ENCODE measurements around the gene NCKAP5.
"Not testable (repeated sequence)": the region's sequence is repeated elsewhere in the genome, so short reads cannot be mapped to it uniquely, and the experiment has no call there.

Gene NCKAP5

GRCh38 chr2:132726155-132726554, 842.1 kb downstream of the NCKAP5 start:
- DNase-seq = no peak

GRCh38 chr2:132725748-132726147, 842.5 kb downstream of the NCKAP5 start:
- no peak for DNase-seq

GRCh38 chr2:132725148-132725547, 843.1 kb downstream of the NCKAP5 start:
- DNase-seq = no peak

GRCh38 chr2:132721938-132722337, 846.3 kb downstream of the NCKAP5 start:
- no peak for DNase-seq

- DNase-seq = no peak
These were observed 847.9 kb downstream of the NCKAP5 start for GRCh38 chr2:132720393-132720792.

GRCh38 chr2:132719480-132719879, 848.8 kb downstream of the NCKAP5 start:
- DNase-seq = no peak

- no peak for DNase-seq
These were observed 851.3 kb downstream of the NCKAP5 start for GRCh38 chr2:132716954-132717353.

GRCh38 chr2:132715386-132716351, 852.6 kb downstream of the NCKAP5 start:
- no peak for DNase-seq

GRCh38 chr2:132703396-132703795, 864.9 kb downstream of the NCKAP5 start:
- no peak for DNase-seq

- DNase-seq = no peak
These were observed 866.5 kb downstream of the NCKAP5 start for GRCh38 chr2:132701810-132702209.

GRCh38 chr2:132699802-132700201, 868.5 kb downstream of the NCKAP5 start:
- not testable (repeated sequence) for DNase-seq

GRCh38 chr2:132698347-132698746, 869.9 kb downstream of the NCKAP5 start:
- not testable (repeated sequence) for DNase-seq

GRCh38 chr2:132697556-132698205, 870.6 kb downstream of the NCKAP5 start:
- DNase-seq = no peak

GRCh38 chr2:132692816-132693215, 875.4 kb downstream of the NCKAP5 start:
- no peak for DNase-seq

GRCh38 chr2:132691556-132691955, 876.7 kb downstream of the NCKAP5 start:
- DNase-seq = no peak

GRCh38 chr2:132690664-132691303, 877.5 kb downstream of the NCKAP5 start:
- no peak for DNase-seq

GRCh38 chr2:132681766-132682165, 886.5 kb downstream of the NCKAP5 start:
- DNase-seq = no peak

- no peak for DNase-seq
These were observed 887.7 kb downstream of the NCKAP5 start for GRCh38 chr2:132680544-132680943.

GRCh38 chr2:132678483-132678882, 889.8 kb downstream of the NCKAP5 start:
- DNase-seq = no peak

- DNase-seq = no peak
These were observed 890.6 kb downstream of the NCKAP5 start for GRCh38 chr2:132677661-132678060.

- no peak for DNase-seq
These were observed 891.3 kb downstream of the NCKAP5 start for GRCh38 chr2:132676999-132677398.

GRCh38 chr2:132671151-132671835, 897.0 kb downstream of the NCKAP5 start:
- no peak for DNase-seq
